Loucy (cell line): ENCODE results near the gene PITPNB.

ENCODE experiments used
- EZH2phosphoT487 ChIP-seq: fragments of 200-600 bp; IDR thresholded peaks from 2 replicates; pipeline ENCODE4 v1.6.1; 2018; ENCODE audit warnings: antibody characterized with exemption, mild to moderate bottlenecking, moderate library complexity, borderline replicate concordance
- TF ChIP-seq, protein P1 (sequence below): fragments of 200-600 bp; sonication (generic); conservative IDR thresholded peaks from 2 replicates; pipeline ENCODE4 v1.5.1; 2014; ENCODE audit warnings: mild to moderate bottlenecking, antibody characterized with exemption, low read length

GRCh38 chr22:27952091-27952490 is 33.0 kb upstream of the PITPNB start:
- no peak for TF ChIP-seq EZH2phosphoT487
- TF ChIP-seq, protein P1, sequence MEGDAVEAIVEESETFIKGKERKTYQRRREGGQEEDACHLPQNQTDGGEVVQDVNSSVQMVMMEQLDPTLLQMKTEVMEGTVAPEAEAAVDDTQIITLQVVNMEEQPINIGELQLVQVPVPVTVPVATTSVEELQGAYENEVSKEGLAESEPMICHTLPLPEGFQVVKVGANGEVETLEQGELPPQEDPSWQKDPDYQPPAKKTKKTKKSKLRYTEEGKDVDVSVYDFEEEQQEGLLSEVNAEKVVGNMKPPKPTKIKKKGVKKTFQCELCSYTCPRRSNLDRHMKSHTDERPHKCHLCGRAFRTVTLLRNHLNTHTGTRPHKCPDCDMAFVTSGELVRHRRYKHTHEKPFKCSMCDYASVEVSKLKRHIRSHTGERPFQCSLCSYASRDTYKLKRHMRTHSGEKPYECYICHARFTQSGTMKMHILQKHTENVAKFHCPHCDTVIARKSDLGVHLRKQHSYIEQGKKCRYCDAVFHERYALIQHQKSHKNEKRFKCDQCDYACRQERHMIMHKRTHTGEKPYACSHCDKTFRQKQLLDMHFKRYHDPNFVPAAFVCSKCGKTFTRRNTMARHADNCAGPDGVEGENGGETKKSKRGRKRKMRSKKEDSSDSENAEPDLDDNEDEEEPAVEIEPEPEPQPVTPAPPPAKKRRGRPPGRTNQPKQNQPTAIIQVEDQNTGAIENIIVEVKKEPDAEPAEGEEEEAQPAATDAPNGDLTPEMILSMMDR: no peak
